Natural killer cell treated with Interleukin-12 subunit alpha and Interleukin-12 subunit beta and Interleukin-15 and Interleukin-18, amount 100 ng/mL, for 72 hours (primary cell): ENCODE data around the gene ASCL3. TPM values are rescaled to one million over a fixed set of nuclear protein-coding genes. Genes with fewer than 3 reads are reported as not detected.
"Not testable (repeated sequence)": the region's sequence is repeated elsewhere in the genome, so short reads cannot be mapped to it uniquely, and the experiment has no call there.

Experiments
- ATAC-seq, 2 donors: fragments of 150-1000 bp; cut with Tn5 transposase in 1 of 2; sonication (Bioruptor Pico), chemical (Tn5 transposase) in 1 of 2; 2 replicates each; pipeline ENCODE4 v1.10.0; 2021
- DNase-seq: peaks from one replicate; pipeline ENCODE4 v3.0.0; 2022; ENCODE audit warnings: low spot score
- H3K27ac Mint-ChIP-seq, 2 donors: 1 replicate in 1 of 2; 2 replicates in 1 of 2; pipeline ENCODE4 v1.8.0; 2022; ENCODE audit warnings: mixed read lengths in 2 of 2, mild to moderate bottlenecking in 1 of 2, moderate library complexity in 1 of 2
- H3K27me3 Mint-ChIP-seq, 2 donors: 1 replicate in 1 of 2; 2 replicates in 1 of 2; pipeline ENCODE4 v1.8.0; 2022; ENCODE audit warnings: mixed read lengths in 2 of 2
- H3K36me3 Mint-ChIP-seq: one replicate; pipeline ENCODE4 v1.8.0; 2022; ENCODE audit warnings: mixed read lengths
- H3K4me1 Mint-ChIP-seq, 2 donors: 1 replicate in 1 of 2; 2 replicates in 1 of 2; pipeline ENCODE4 v1.8.0; 2022; ENCODE audit warnings: low read depth in 2 of 2, mixed read lengths in 2 of 2, mild to moderate bottlenecking in 1 of 2
- H3K4me3 Mint-ChIP-seq: one replicate; pipeline ENCODE4 v1.8.0; 2022; ENCODE audit warnings: mixed read lengths
- H3K9me3 Mint-ChIP-seq: 2 replicates; pipeline ENCODE4 v1.8.0; 2022; ENCODE audit warnings: mixed read lengths
- total RNA-seq, 2 donors: library from RNA; stranded (reverse); gene quantifications; one replicate each; pipeline ENCODE4 v1.2.3, GENCODE V29; 2022

The ASCL3 gene
- total RNA-seq = not detected

GRCh38 chr11:8942518-8943066, at the start of gene ASCL3:
TSS of gene ASCL3 (minus strand) at chr11:8943016. CDS start at chr11:8938161, 4,855 bp downstream.
- Mint-ChIP-seq H3K36me3 (peaks cover 5% of the 10 kb centered on the region), H3K27me3 (peaks cover 0 to 7% of the 10 kb centered on the region in 2 donors)

GRCh38 chr11:8989453-8989852, 46.6 kb upstream of the ASCL3 start:
- Mint-ChIP-seq H3K27ac (no peak overlapping the region), H3K27me3 (peaks cover 4 to 10% of the 10 kb centered on the region in 2 donors), H3K4me3 (no peak overlapping the region), H3K9me3 (no peaks in the 10 kb centered on the region), H3K36me3 (no peaks in the 10 kb centered on the region), H3K4me1 (no peaks in the 10 kb centered on the region)
- ATAC-seq = no peak
- no peak for DNase-seq

More at GRCh38 chr11:8942518-8943066, at the start of gene ASCL3:
- no peak for DNase-seq
- Mint-ChIP-seq H3K4me1 (no peaks in the 10 kb centered on the region), H3K4me3 (no peak within 1 kb of the TSS), H3K27ac (no peak within 1 kb of the TSS), H3K9me3 (no peaks in the 10 kb centered on the region)
- ATAC-seq = no peak

DNA sequence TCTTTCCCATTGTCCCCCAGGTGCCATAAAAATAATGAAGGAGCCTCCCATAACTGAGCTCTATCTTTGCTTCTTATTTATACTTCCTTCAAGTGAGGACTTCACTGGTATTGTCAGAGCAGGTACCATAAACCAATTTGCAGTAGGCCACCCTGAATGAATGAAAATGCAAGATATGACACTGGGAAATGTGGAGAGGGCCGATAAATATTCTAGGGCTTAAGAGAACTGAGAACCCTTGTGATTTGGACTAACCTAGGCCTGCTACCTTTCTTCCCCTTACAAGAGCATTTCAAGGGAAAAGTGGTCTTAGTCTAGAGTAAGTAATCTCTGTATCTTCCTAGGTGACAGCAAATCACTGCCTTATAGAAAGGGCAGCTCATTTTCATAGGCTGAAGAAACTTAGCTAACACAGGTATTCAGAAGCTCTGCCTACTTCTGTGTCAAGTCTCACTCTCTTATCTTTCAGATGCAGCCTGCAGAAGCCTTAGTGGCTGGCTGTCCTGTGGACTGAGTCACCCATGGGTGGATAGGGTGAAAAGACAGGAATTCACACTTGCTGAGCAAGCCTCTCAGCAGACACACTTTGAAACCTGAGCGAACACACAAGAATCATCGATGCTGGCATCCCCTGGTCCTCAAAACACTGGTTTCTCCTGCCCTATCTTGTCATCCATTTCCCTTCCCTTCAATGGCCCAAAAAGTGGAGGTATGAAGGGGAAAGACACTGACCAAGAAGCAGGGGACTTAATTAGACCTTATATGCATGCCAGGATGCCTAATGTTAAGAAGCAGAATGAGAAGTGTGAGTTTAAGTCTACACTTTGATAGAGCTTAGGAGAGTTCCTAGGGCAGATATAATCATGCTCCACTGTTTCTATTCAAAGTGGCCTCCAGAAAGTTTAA, 45.8 kb upstream of the ASCL3 start:
- Mint-ChIP-seq H3K9me3 (no peaks in the 10 kb centered on the region), H3K27me3 (peaks cover 4 to 10% of the 10 kb centered on the region in 2 donors), H3K4me3 (no peak overlapping the region), H3K36me3 (no peaks in the 10 kb centered on the region), H3K27ac (no peak overlapping the region), H3K4me1 (peaks cover 0 to 2% of the 10 kb centered on the region in 2 donors)
- no peak for DNase-seq
- peak; percentile 59 to 64 for ATAC-seq

DNA sequence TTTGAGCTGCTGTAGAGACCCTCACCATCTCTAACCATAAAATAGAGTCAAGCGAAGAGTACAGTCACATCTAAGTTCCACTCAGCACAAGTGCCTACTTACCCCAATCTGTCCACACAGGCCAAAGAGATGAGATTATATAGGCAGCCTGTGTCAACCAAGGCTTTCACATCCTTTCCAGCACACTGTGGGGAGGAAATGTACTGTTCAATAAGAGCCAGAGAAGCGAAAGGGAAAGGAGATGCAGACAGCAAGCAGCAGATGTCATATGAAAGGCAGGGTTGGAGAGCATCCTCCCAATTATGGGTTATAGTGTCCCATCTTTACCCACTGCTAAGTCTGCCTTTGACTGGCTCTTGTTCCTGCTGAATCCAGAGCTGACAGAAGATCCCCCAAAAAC, 44.6 kb upstream of the ASCL3 start:
- no peaks in the 10 kb centered on the region for H3K9me3 Mint-ChIP-seq
- H3K4me1 Mint-ChIP-seq = peaks cover 0 to 2% of the 10 kb centered on the region in 2 donors
- DNase-seq (no peak), ATAC-seq (peak in 1 of 2 donors; percentile 49)
- H3K27ac Mint-ChIP-seq = no peak overlapping the region
- H3K4me3 Mint-ChIP-seq = no peak overlapping the region
- peaks cover 4 to 10% of the 10 kb centered on the region in 2 donors for H3K27me3 Mint-ChIP-seq
- no peaks in the 10 kb centered on the region for H3K36me3 Mint-ChIP-seq

DNA sequence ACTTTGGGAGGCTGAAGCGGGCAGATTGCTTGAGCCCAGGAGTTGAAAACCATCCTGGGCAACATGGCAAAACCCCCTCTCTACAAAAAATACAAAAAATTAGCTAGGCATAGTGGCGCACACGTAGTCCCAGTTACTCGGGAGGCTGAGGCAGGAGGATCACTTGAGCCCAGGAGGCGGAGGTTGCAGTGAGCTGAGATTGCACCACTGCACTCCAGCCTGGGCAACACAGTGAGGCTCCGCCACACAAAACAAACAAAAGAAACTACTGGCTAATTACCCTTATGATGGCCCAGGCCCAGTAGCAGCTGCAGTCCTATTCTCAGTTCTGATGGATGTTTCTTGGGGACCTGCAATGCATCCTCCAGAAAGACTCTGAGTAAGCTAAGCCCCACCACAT, 44.0 kb upstream of the ASCL3 start:
- H3K27me3 Mint-ChIP-seq, H3K9me3 Mint-ChIP-seq: not testable (repeated sequence)

DNA sequence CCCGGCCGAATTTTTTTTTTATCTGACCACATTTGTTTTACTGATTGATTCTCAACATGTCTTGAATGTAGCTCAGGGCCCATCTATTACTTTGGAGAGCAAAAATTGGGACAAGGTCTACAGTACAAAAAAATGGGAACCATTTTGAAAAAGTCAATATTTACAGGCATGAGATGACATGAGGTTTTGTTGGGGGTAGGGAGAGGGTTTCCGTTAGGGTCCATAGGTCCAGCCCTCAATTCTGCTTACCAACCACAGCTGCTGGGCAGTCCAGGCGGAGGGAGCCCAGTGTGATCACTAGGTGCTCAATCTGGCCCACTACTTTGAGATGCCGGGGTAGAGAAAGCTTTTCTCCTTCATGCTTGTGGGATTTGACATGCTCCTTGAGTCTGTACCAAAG, 42.6 kb upstream of the ASCL3 start:
- H3K4me3 Mint-ChIP-seq = no peak overlapping the region
- no peak for DNase-seq
- H3K27ac Mint-ChIP-seq = no peak overlapping the region
- H3K27me3 Mint-ChIP-seq = no peaks in the 10 kb centered on the region
- H3K4me1 Mint-ChIP-seq = peaks cover 0 to 2% of the 10 kb centered on the region in 2 donors
- H3K36me3 Mint-ChIP-seq = no peaks in the 10 kb centered on the region
- no peaks in the 10 kb centered on the region for H3K9me3 Mint-ChIP-seq
- ATAC-seq = no peak

More for the DNA sequence above, 44.0 kb upstream of the ASCL3 start:
- H3K4me1 Mint-ChIP-seq, H3K36me3 Mint-ChIP-seq, H3K27ac Mint-ChIP-seq, DNase-seq, ATAC-seq, H3K4me3 Mint-ChIP-seq: not testable (repeated sequence)

- no peaks in the 10 kb centered on the region for H3K36me3 Mint-ChIP-seq
- no peak overlapping the region for H3K27ac Mint-ChIP-seq
- H3K4me3 Mint-ChIP-seq = no peak overlapping the region
- DNase-seq (no peak), ATAC-seq (peak in 1 of 2 donors; percentile 77)
- H3K9me3 Mint-ChIP-seq = no peaks in the 10 kb centered on the region
- peaks cover 0 to 2% of the 10 kb centered on the region in 2 donors for H3K4me1 Mint-ChIP-seq
- no peaks in the 10 kb centered on the region for H3K27me3 Mint-ChIP-seq
These were observed 40.7 kb upstream of the ASCL3 start for GRCh38 chr11:8983552-8983951.

DNA sequence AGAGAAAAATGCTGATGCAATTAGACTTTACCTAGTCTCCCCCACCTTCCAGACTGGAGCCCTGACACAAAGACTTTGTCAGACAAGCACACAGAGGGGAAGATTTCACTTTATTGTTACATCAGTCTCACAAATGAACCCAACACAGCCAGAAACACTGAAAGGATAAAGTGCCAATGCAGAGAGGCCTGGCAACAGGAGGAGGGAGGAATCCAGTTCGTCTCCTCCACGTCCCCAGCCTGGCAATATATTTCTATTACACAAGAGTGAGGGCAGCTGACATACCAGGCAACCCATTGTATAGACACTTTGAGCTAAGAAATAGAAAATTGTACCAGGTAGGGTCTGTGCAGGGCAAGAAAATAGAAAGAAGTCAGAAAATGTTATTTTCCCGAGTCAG, 37.7 kb upstream of the ASCL3 start:
- no peak overlapping the region for H3K4me3 Mint-ChIP-seq
- no peak overlapping the region for H3K27ac Mint-ChIP-seq
- no peaks in the 10 kb centered on the region for H3K27me3 Mint-ChIP-seq
- no peaks in the 10 kb centered on the region for H3K36me3 Mint-ChIP-seq
- peaks cover 0 to 2% of the 10 kb centered on the region in 2 donors for H3K4me1 Mint-ChIP-seq
- no peak for ATAC-seq
- DNase-seq = no peak
- H3K9me3 Mint-ChIP-seq = no peaks in the 10 kb centered on the region

DNA sequence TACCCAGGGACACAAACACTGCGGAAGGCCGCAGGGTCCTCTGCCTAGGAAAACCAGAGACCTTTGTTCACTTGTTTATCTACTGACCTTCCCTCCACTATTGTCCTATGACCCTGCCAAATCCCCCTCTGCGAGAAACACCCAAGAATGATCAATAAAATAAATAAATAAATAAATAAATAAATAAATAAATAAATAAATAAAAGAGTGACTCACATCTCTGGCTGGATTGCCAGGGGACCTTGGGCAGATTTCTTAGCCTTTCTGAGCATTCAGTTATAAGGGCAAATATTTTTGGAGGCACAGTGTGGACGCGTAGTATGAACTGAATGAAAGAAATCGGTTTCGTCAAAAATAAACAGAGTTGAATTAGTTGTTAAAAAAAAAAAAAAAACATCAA, 36.5 kb upstream of the ASCL3 start:
- not testable (repeated sequence) for DNase-seq, H3K36me3 Mint-ChIP-seq, ATAC-seq, H3K27me3 Mint-ChIP-seq, H3K4me1 Mint-ChIP-seq, H3K27ac Mint-ChIP-seq, H3K9me3 Mint-ChIP-seq, H3K4me3 Mint-ChIP-seq

- no peak for DNase-seq
- no peaks in the 10 kb centered on the region for H3K4me1 Mint-ChIP-seq
- no peak overlapping the region for H3K4me3 Mint-ChIP-seq
- no peaks in the 10 kb centered on the region for H3K27me3 Mint-ChIP-seq
- no peaks in the 10 kb centered on the region for H3K36me3 Mint-ChIP-seq
- no peaks in the 10 kb centered on the region for H3K9me3 Mint-ChIP-seq
- no peak overlapping the region for H3K27ac Mint-ChIP-seq
- no peak for ATAC-seq
These were observed 30.3 kb upstream of the ASCL3 start for GRCh38 chr11:8973121-8973520.

DNA sequence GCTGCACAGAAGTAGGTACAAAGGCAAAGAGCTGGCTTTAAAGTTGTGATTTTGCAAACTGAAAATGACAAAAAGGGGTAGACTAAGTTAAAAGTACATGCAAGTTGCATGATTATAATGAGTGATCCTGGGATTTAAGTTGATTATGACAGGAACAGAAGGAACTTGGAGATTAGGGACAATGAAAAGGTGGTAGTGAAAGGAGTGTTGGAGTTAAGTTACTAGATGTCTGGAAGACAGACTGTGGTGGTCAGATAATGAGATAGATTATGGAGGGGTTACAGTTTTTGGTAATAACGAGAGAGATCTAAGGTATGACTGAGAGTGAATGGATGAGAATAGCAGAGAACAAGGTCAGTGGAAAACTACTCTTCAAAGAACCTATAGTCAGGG, 29.1 kb upstream of the ASCL3 start:
- Mint-ChIP-seq H3K4me3 (no peak overlapping the region), H3K9me3 (no peaks in the 10 kb centered on the region), H3K36me3 (no peaks in the 10 kb centered on the region), H3K4me1 (no peaks in the 10 kb centered on the region), H3K27ac (no peak overlapping the region), H3K27me3 (no peaks in the 10 kb centered on the region)
- DNase-seq (no peak), ATAC-seq (no peak)

- no peak overlapping the region for H3K4me3 Mint-ChIP-seq
- H3K4me1 Mint-ChIP-seq = no peaks in the 10 kb centered on the region
- DNase-seq (no peak), ATAC-seq (no peak)
- no peak overlapping the region for H3K27ac Mint-ChIP-seq
- H3K9me3 Mint-ChIP-seq = no peaks in the 10 kb centered on the region
- H3K36me3 Mint-ChIP-seq = no peaks in the 10 kb centered on the region
- H3K27me3 Mint-ChIP-seq = no peaks in the 10 kb centered on the region
These were observed 28.5 kb upstream of the ASCL3 start for GRCh38 chr11:8971196-8971923.

DNA sequence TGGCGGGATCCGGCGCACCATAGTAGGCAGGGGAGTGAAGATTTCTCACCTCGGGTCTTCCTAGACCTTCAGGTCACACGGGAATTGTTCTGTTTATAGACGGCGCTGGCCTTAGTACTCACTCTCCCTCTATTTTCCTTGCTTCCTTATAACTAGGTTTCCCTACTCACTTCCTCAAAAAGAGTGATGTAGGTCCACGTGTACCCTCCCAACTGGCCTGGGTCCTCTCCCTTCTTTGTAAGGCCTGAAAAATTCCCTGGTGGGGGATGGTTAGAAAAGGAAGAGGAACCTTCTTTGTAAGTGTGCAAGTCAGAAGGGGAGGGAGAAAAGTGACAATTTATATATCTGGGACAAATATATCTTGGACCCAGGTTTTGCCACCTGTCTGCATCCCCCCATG, 24.4 kb upstream of the ASCL3 start:
- DNase-seq = no peak
- Mint-ChIP-seq H3K4me1 (peaks cover 17 to 20% of the 10 kb centered on the region in 2 donors), H3K27ac (peak overlapping the region in 1 of 2 donors; percentile 19), H3K9me3 (no peaks in the 10 kb centered on the region), H3K4me3 (no peak overlapping the region), H3K27me3 (no peaks in the 10 kb centered on the region), H3K36me3 (peaks cover 6% of the 10 kb centered on the region)
- no peak for ATAC-seq
